CD4-positive, alpha-beta T cell treated with Interleukin-17A for 4 hours (primary cell): ENCODE results near the gene ACE.
A peak's percentile ranks its signal among the peaks of the same experiment; 100 is the strongest.
"Not testable (repeated sequence)": the region's sequence is repeated elsewhere in the genome, so short reads cannot be mapped to it uniquely, and the experiment has no call there.

ENCODE experiments used
- DNase-seq: peaks from one replicate; pipeline ENCODE4 v3.0.0-alpha.2; 2020; ENCODE audit warnings: mixed read lengths

Gene ACE

GRCh38 chr17:63445065-63445464, 31.8 kb upstream of the ACE start:
- DNase-seq: no peak

DNA sequence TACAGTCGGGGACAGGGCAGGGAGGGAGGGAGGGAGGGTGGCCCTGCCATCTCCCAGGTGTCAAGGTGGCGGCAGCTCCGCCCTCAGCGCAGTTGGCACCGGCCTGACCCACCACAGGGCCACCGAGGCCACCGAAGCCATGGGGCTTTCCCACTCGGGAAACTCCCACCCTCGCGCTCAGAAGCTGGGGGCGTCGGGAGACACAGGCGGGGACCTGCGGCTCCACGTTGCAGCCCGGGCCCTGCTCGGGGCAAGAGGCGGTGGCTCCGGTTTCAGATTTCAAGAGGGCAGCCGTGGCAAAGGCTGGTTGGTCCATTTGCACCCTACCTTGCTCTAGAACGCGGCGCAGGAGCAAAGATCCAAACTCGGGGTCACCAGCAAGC, 31.3 kb upstream of the ACE start:
- DNase-seq: peak; percentile 34

GRCh38 chr17:63445954-63446752, 30.7 kb upstream of the ACE start, which contains the start of gene CYB561:
Gene CYB561, minus strand, starts transcription at chr17:63446306. Its CDS starts 8,759 bp downstream, at chr17:63437547.
- peak; percentile 72 for DNase-seq

- DNase-seq: peak; percentile 49
These were observed 29.9 kb upstream of the ACE start for GRCh38 chr17:63446753-63447470.

GRCh38 chr17:63447471-63448009, 29.3 kb upstream of the ACE start:
- no peak for DNase-seq

GRCh38 chr17:63448655-63449054, 28.2 kb upstream of the ACE start:
- no peak for DNase-seq

DNA sequence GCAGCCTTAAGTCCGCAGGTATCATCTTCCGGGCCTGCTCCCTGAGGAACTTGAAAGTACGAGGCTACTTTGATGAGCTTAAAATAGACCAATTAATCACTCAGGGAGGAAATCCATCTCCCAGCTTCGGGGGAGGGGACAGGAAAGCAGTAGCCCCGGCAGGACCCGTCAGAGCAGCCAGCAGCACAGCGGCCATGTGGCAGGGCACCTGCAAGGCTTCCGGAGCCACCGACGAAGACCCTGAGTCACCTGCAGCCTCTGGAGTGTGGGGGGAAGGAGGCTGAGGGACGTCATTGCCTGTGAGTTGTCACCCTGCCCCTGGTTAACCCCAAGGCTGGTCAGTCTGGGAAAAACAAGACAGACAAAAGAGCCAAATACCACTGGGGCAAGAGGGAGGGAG, 26.3 kb upstream of the ACE start:
- peak; percentile 46 for DNase-seq

- DNase-seq: no peak
These were observed 25.7 kb upstream of the ACE start for GRCh38 chr17:63451150-63451549.

- no peak for DNase-seq
These were observed 24.6 kb upstream of the ACE start for GRCh38 chr17:63452046-63452961.

GRCh38 chr17:63452962-63453551, 23.8 kb upstream of the ACE start:
- DNase-seq: no peak

DNA sequence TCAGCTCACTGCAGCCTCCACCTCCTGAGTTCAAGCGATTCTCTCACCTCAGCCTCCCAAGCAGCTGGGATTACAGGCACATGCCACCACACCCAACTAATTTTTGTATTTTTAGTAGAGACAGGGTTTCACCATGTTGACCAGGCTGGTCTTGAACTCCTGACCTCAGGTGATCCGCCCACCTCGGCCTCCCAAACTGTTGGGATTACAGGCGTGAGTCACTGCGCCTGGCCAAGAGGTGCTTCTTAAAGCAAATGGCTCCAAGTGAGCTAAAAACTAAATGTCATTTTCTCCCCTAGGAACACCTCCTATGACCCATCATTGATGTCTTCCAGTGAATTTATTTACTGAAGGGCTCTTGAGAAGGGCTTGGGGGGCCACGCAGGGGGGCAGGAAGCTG, 22.5 kb upstream of the ACE start:
- not testable (repeated sequence) for DNase-seq

GRCh38 chr17:63454915-63455314, 21.9 kb upstream of the ACE start:
- DNase-seq: no peak

DNA sequence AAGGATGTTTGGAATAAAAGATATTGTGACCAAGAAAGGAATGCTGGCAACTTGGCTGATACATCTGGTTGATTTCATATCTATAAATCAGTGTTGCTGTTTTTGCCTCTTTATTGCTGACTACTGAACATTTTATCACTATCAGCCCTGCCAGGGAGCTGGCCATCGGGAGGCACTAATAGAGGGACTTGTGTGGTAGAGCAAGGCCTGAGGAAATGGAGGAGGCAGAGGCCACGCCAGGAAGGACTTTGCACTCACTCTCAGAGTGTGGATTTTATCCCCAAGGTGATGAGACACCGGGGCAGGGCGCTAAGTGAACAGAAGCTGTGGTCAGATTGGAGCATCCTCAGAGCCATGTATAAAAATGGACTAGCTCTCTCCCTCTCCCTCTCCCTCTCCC, 21.4 kb upstream of the ACE start:
- DNase-seq: no peak

DNA sequence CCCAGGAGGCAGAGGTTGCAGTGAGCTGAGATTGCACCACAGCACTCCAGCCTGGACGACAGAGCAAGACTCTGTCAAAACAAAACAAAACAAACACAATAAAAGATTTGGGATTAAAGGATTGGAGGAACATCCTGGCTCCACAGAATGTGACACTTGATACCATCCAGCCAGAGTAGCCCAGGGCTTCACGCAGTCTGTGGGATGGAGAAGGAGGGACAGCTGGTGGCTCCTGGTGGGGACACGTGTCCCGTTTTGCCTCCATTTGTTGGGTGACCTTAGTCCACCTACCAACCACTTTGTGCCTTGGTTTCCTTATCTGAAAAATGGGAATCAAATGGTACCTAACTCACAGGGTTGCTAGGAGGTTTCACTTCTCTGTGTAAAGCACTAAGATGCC, 18.4 kb upstream of the ACE start:
- DNase-seq: no peak

- DNase-seq: no peak
These were observed 16.8 kb upstream of the ACE start for GRCh38 chr17:63460018-63460417.

- no peak for DNase-seq
These were observed 13.1 kb upstream of the ACE start for GRCh38 chr17:63463771-63464170.

- DNase-seq: no peak
These were observed 12.1 kb upstream of the ACE start for GRCh38 chr17:63464691-63465236.

DNA sequence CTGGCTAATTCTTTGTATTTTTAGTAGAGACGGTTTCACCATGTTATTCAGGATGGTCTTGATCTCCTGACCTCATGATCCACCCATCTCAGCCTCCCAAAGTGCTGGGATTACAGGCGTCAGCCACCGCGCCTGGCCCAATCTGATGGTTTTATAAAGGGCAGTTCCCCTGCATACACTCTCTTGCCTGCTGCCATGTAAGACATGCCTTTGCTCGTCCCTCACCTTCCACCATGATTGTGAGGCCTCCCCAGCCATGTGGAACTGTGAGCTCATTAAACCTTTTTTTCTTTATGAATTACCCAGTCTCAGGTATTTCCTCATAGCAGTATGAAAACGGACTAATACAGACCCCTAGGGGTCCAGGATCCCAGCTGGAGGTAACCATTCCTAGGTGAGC, 8.8 kb upstream of the ACE start:
- DNase-seq: not testable (repeated sequence)

GRCh38 chr17:63474174-63474573, 2.7 kb upstream of the ACE start:
- no peak for DNase-seq

DNA sequence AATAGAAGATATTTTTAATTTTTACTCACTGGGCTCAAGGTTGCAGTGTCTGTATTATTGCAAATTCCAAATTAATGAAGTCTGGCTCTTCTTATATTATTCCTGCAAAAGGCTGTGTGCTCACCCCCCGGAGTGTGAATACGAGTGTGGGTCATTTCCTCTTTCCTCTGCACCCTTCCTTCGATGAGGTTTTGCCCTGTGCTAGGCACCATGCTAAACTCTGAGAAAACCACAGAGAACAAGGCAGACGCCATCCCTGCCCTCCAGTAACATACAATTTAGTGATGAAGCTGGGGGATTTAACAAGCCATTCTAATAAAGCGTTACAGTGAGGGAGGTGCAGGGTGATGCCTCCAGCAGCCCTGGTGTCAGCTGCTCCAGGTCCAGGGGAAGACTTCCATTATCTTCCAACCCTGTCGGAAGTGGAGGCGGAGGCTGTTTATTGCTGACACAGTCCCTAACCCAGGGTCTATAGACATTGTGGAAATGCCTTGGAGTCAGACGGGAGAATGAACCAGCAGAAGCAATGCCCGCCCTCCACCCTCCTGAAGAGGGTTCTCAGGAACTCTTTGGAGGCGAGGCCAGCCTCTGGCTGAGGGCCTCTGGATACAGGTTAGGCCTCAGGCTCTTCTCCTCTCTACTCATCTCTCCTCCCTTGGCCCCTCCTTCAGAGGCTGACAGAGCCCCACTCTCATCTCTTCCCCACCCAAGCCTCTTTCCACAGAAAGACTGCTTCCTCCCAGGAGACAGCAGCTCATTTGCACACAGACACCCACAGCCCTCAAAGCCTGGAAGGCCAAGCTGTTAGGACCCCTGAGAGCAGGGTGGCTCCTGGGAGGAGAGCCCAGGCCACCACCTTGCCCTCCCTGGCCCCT, 2.0 kb upstream of the ACE start:
- DNase-seq: no peak
